CD4-positive, CD25-positive, alpha-beta regulatory T cell (primary cell): ENCODE measurements around the gene GRN. TPM values are rescaled to one million over a fixed set of nuclear protein-coding genes. Genes with fewer than 3 reads are reported as not detected.
A peak's percentile ranks its signal among the peaks of the same experiment; 100 is the strongest.

Experiments used
- ATAC-seq, 2 donors: fragments of 150-1000 bp; cut with Tn5 transposase; one replicate each; pipeline ENCODE4 v1.10.0; 2021; ENCODE audit warnings: low read depth in 2 of 2, moderate number of reproducible peaks in 2 of 2, moderate library complexity in 1 of 2
- DNase-seq, 3 donors: peaks; one replicate each; pipeline versions ENCODE4 v3.0.0 to v3.0.0-alpha.2; 2012 to 2022; ENCODE audit warnings: mixed read lengths in 1 of 3
- H3K27ac ChIP-seq: one replicate; pipeline ENCODE4 v1.7.0; 2013; ENCODE audit warnings: mild to moderate bottlenecking, low read length; ENCODE audit not compliant: insufficient read depth, poor library complexity, severe bottlenecking
- H3K27me3 ChIP-seq: one replicate; pipeline ENCODE4 v1.7.0; 2013; ENCODE audit warnings: low read length; ENCODE audit not compliant: control insufficient read depth, insufficient read depth
- H3K36me3 ChIP-seq: one replicate; pipeline ENCODE4 v1.7.0; 2013; ENCODE audit warnings: mild to moderate bottlenecking, low read length, moderate library complexity; ENCODE audit not compliant: control insufficient read depth, insufficient read depth
- H3K4me1 ChIP-seq: 2 replicates; pipeline ENCODE4 v1.7.0; 2013; ENCODE audit warnings: mild to moderate bottlenecking, low read length; ENCODE audit not compliant: insufficient read depth, control insufficient read depth, poor library complexity, severe bottlenecking
- H3K4me3 ChIP-seq: one replicate; pipeline ENCODE4 v1.7.0; 2013; ENCODE audit warnings: low read depth, mild to moderate bottlenecking, low read length, moderate library complexity
- H3K9me3 ChIP-seq, 2 experiments: 1 replicate in 1 of 2; 2 replicates in 1 of 2; pipeline ENCODE4 v1.7.0; 2013; ENCODE audit warnings: low read length in 2 of 2, mild to moderate bottlenecking in 1 of 2, moderate library complexity in 1 of 2; ENCODE audit not compliant: control insufficient read depth in 2 of 2
- H3K27ac Mint-ChIP-seq, 3 donors: one replicate each; pipeline ENCODE4 v1.8.0; 2020 to 2022; ENCODE audit warnings: mild to moderate bottlenecking in 3 of 3, mixed read lengths in 3 of 3, moderate library complexity in 2 of 3
- H3K27me3 Mint-ChIP-seq: one replicate; pipeline ENCODE4 v1.8.0; 2022; ENCODE audit warnings: mild to moderate bottlenecking, mixed read lengths
- H3K36me3 Mint-ChIP-seq: one replicate; pipeline ENCODE4 v1.8.0; 2020; ENCODE audit warnings: mixed read lengths
- H3K4me1 Mint-ChIP-seq, 4 donors: one replicate each; pipeline ENCODE4 v1.8.0; 2020 to 2022; ENCODE audit warnings: mixed read lengths in 4 of 4, mild to moderate bottlenecking in 1 of 4
- H3K4me3 Mint-ChIP-seq, 4 donors: one replicate each; pipeline ENCODE4 v1.8.0; 2020 to 2022; ENCODE audit warnings: mild to moderate bottlenecking in 4 of 4, mixed read lengths in 4 of 4, moderate library complexity in 3 of 4
- H3K9me3 Mint-ChIP-seq, 7 donors: one replicate each; pipeline ENCODE4 v1.8.0; 2020 to 2022; ENCODE audit warnings: mixed read lengths in 7 of 7, mild to moderate bottlenecking in 3 of 7, moderate library complexity in 2 of 7
- polyA plus RNA-seq, 4 donors: library from polyadenylated mRNA; unstranded; fragments of 300-500 nt; fragmentation: Illumina TruSeq; gene quantifications; one replicate each; pipeline ENCODE4 v1.2.3, GENCODE V29; 2021
- total RNA-seq: library from RNA; stranded (reverse); gene quantifications from one replicate; pipeline ENCODE4 v1.2.3, GENCODE V29; 2022

GRN gene
- total and polyA plus RNA-seq, 5 donors from 2014 or later = 24.3 to 39.4 (median 32.0) TPM

GRCh38 chr17:44349553-44350070 is 4.5 kb downstream of the GRN start:
- H3K27ac ChIP-seq = no peak overlapping the region
- peaks cover 14% of the 10 kb centered on the region for H3K27me3 Mint-ChIP-seq
- peaks cover 22% of the 10 kb centered on the region for H3K4me1 ChIP-seq

GRCh38 chr17:44350733-44351226 is 5.7 kb downstream of the GRN start:
- peak overlapping the region in 2 of 4 donors; percentile 11 to 81 for H3K4me3 Mint-ChIP-seq
- peaks cover 0 to 2% (median 0%) of the 10 kb centered on the region in 7 donors for H3K9me3 Mint-ChIP-seq
- H3K36me3 Mint-ChIP-seq = no peaks in the 10 kb centered on the region

More at GRCh38 chr17:44349553-44350070, 4.5 kb downstream of the GRN start:
- H3K9me3 ChIP-seq = no peaks in the 10 kb centered on the region
- H3K36me3 Mint-ChIP-seq = no peaks in the 10 kb centered on the region
- DNase-seq = no peak
- ATAC-seq = no peak
- peaks cover 0 to 26% (median 15%) of the 10 kb centered on the region in 4 donors for H3K4me1 Mint-ChIP-seq
- H3K36me3 ChIP-seq = no peaks in the 10 kb centered on the region
- no peaks in the 10 kb centered on the region for H3K27me3 ChIP-seq
- peaks cover 0 to 2% (median 0%) of the 10 kb centered on the region in 7 donors for H3K9me3 Mint-ChIP-seq
- no peak overlapping the region for H3K27ac Mint-ChIP-seq
- no peak overlapping the region for H3K4me3 Mint-ChIP-seq
- H3K4me3 ChIP-seq = no peak overlapping the region

GRCh38 chr17:44351464-44351863 is 6.4 kb downstream of the GRN start:
- no peak for DNase-seq
- Histone ChIP-seq H3K9me3 (no peaks in the 10 kb centered on the region), H3K27ac (no peak overlapping the region), H3K4me1 (peaks cover 7% of the 10 kb centered on the region), H3K36me3 (no peaks in the 10 kb centered on the region), H3K27me3 (no peaks in the 10 kb centered on the region), H3K4me3 (no peak overlapping the region)
- H3K9me3 Mint-ChIP-seq = peaks cover 0 to 2% (median 0%) of the 10 kb centered on the region in 7 donors
- no peak for ATAC-seq
- H3K27me3 Mint-ChIP-seq = peaks cover 17% of the 10 kb centered on the region
- no peak overlapping the region for H3K27ac Mint-ChIP-seq
- H3K4me1 Mint-ChIP-seq = peaks cover 0 to 14% (median 2%) of the 10 kb centered on the region in 4 donors
- peak overlapping the region in 2 of 4 donors; percentile 10 to 66 for H3K4me3 Mint-ChIP-seq
- H3K36me3 Mint-ChIP-seq = no peaks in the 10 kb centered on the region

More at GRCh38 chr17:44350733-44351226, 5.7 kb downstream of the GRN start:
- H3K27me3 Mint-ChIP-seq = peaks cover 15% of the 10 kb centered on the region
- peaks cover 0 to 21% (median 8%) of the 10 kb centered on the region in 4 donors for H3K4me1 Mint-ChIP-seq
- Histone ChIP-seq H3K27ac (no peak overlapping the region), H3K9me3 (no peaks in the 10 kb centered on the region), H3K36me3 (no peaks in the 10 kb centered on the region), H3K27me3 (no peaks in the 10 kb centered on the region), H3K4me3 (no peak overlapping the region), H3K4me1 (peaks cover 12% of the 10 kb centered on the region)
- DNase-seq = peak; percentile 46 to 74 (median 67)
- peak; percentile 58 to 66 for ATAC-seq
- H3K27ac Mint-ChIP-seq = no peak overlapping the region

GRCh38 chr17:44351961-44352827 is 7.1 kb downstream of the GRN start:
- no peaks in the 10 kb centered on the region for H3K27me3 ChIP-seq
- no peak overlapping the region for H3K27ac ChIP-seq
- H3K4me1 ChIP-seq = peaks cover 7% of the 10 kb centered on the region
- Mint-ChIP-seq H3K4me1 (peaks cover 0 to 12% (median 1%) of the 10 kb centered on the region in 4 donors), H3K36me3 (no peaks in the 10 kb centered on the region), H3K27me3 (peaks cover 17% of the 10 kb centered on the region), H3K4me3 (peak overlapping the region; percentile 41 to 79 (median 62)), H3K9me3 (peaks cover 0 to 2% (median 0%) of the 10 kb centered on the region in 7 donors), H3K27ac (no peak overlapping the region)
- no peak for ATAC-seq
- no peak for DNase-seq
- no peaks in the 10 kb centered on the region for H3K36me3 ChIP-seq
- H3K9me3 ChIP-seq = no peaks in the 10 kb centered on the region
- no peak overlapping the region for H3K4me3 ChIP-seq

- Histone ChIP-seq H3K27me3 (no peaks in the 10 kb centered on the region), H3K9me3 (no peaks in the 10 kb centered on the region), H3K36me3 (no peaks in the 10 kb centered on the region), H3K4me3 (no peak overlapping the region), H3K27ac (no peak overlapping the region), H3K4me1 (peaks cover 7% of the 10 kb centered on the region)
- peaks cover 17% of the 10 kb centered on the region for H3K27me3 Mint-ChIP-seq
- H3K9me3 Mint-ChIP-seq = peaks cover 0 to 2% (median 0%) of the 10 kb centered on the region in 7 donors
- peak overlapping the region; percentile 10 to 79 (median 64) for H3K4me3 Mint-ChIP-seq
- ATAC-seq = no peak
- no peaks in the 10 kb centered on the region for H3K36me3 Mint-ChIP-seq
- no peak for DNase-seq
- peak overlapping the region; percentile 38 to 89 (median 86) for H3K27ac Mint-ChIP-seq
- peaks cover 0 to 12% (median 1%) of the 10 kb centered on the region in 4 donors for H3K4me1 Mint-ChIP-seq
These were observed 7.9 kb downstream of the GRN start for GRCh38 chr17:44352828-44353671.

- Histone ChIP-seq H3K36me3 (no peaks in the 10 kb centered on the region), H3K27me3 (no peaks in the 10 kb centered on the region), H3K9me3 (no peaks in the 10 kb centered on the region), H3K4me1 (peaks cover 7% of the 10 kb centered on the region), H3K27ac (no peak overlapping the region), H3K4me3 (no peak overlapping the region)
- Mint-ChIP-seq H3K27ac (no peak overlapping the region), H3K27me3 (peaks cover 17% of the 10 kb centered on the region), H3K4me1 (peaks cover 0 to 14% (median 1%) of the 10 kb centered on the region in 4 donors), H3K36me3 (no peaks in the 10 kb centered on the region), H3K9me3 (peaks cover 0 to 2% (median 0%) of the 10 kb centered on the region in 7 donors), H3K4me3 (peak overlapping the region in 3 of 4 donors; percentile 21 to 75 (median 61))
- no peak for ATAC-seq
- DNase-seq = peak in 1 of 3 donors; percentile 17
These were observed 8.7 kb downstream of the GRN start for GRCh38 chr17:44353672-44354331.
